Activated CD4-positive, alpha-beta T cell treated with anti-CD3 and anti-CD28 coated beads, Interleukin-10, Interleukin-2, amounts not matched to agents 100 ng/mL and 50 ng/mL, durations not matched to agents 16 hours and 8 hours (primary cell): ENCODE data around the gene CDH13.

Experiments
- DNase-seq: peaks from one replicate; pipeline ENCODE4 v3.0.0-alpha.2; 2020

CDH13 gene

DNA sequence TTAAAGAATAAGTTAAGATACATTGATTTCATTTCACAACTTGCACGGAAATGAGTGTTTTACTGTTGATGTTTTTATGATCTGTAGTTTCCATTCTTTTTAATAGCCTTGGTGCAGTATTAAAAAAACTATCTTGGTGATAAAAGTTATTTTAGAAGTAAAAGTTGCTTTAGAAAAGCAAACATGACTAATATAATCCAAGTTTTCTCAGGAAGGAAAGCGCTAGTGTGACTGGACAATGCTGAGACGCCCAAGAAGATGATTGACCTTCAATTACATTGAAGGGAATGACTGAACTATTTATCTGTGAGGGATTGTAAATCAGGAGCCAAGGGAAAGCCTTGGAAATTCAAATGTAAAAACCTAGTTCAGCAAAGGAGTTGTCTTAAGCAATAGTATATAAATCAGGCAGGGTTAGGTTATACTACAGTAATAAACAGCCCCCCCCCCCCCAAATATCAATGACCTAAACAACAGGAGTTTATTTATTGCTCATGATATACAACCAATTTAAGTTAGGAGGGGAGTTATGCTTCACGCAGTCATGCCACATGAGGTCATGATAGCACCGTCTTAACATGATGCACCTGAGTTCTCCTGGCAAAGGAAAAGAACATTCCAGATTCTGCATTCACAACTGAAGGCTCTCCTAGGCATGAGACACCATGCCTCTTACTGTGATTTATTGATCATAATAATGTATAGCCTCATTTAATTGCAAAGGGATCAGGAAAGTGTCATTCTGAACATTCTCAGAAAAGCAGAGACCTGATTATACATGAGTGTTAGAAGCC lies 443.8 kb downstream of the CDH13 start:
- DNase-seq = no peak

DNA sequence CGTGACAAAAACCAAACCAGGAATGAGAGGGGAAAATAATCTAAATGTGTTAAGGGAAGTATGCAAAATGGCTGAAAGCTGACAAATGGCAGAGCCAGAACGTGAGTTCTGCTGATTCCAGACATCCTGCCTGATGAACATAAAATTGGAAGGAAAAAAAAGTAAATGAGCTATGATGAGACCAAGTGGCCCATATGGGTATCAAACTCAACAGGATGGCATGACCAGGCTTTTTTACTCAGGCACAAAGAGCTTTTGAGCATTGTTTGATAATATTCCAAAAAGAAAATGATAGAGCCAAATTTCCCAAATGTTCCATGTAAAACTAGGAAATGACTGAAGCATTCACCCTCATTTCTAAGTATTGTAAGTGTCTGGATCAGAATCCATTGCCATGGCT lies 449.2 kb downstream of the CDH13 start:
- DNase-seq = no peak

DNA sequence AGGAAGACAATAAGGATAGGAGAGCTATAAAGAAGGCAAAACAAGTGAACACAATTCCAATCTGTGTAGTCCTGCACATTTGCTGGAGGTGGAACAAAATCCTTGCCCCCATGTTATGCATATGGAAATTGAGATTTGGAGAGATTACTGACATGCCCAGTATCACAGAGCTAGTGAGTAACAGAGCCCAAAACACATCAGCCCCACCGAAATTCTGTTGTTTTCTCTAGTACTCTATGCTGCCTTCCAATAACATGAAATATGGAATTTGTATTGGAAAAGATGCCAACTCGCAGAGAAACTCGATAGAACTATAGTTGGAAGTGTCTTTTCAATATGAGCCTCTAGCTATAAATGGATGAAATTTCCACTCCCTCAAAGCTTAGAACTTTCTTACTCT lies 456.6 kb downstream of the CDH13 start:
- no peak for DNase-seq

DNA sequence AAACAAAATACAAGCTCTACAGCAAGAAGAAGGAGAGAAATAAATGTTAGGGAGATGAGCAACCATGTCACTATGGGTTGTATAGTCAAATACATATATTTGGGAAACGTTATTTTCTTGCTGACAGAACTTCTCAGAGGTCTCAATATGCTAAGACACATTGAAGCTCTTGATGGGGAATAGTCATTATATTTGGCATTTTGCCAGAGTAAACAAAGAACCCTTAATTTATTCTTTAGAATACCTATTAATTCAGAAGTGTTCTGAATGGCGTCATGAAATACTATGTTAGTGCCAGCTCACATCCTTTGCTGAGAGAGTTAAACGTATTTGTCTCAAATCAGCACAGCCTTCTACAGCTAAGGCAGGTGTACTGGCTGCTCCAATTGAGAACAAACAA lies 458.9 kb downstream of the CDH13 start:
- DNase-seq = no peak

DNA sequence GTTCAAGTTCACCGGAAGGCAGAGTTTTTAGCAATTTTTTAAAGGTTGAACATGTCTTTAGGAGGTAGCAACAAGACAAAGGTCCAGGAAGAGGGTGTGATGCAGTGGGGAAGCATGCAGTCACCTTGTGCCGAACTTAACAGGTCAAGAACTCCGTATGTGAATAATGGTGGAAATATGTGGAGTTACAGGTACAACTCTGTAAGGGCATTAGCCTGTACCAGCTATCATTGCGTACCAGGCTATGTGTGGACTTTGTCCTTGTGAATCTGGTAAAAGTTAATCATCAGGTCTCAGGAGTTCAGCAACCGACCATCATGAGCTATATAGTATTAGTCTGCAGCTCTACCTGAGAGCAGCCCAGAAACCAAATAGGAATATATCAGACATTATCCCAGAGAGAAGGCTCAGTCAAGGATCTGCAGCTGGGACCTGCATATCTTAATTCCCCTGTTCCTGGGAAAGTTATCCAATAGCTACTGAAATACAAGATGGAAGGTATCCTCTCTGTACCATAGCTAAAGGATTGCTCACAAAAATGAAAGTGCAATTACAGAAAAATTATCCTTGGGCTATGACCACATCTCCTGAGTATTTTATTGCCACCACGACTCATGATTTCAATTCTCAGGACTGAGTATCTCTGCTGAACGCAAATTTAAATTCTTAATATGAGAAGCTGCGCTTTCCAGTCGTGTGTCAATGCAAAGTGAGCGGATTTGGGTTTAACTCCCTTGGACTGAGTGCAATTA lies 469.3 kb downstream of the CDH13 start:
- no peak for DNase-seq

DNA sequence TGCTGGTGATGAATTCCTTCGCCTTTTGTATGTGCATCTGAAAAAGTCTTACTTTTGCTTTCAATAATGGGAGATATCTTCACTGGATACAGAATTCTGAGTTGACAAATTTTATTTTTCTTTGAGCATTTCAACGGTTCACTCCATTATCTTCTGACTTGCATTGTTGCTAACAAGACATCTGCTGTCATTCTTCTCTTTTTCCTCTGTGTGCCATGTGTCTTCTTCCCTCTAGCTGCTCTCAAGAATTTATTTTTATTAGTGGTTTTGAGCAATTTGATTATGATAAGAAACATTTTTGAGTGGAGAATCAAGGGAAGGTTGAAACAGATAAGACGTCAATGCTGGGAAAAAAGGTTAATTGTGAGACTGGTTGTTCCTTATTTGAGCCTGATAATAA lies 471.8 kb downstream of the CDH13 start:
- DNase-seq = no peak

DNA sequence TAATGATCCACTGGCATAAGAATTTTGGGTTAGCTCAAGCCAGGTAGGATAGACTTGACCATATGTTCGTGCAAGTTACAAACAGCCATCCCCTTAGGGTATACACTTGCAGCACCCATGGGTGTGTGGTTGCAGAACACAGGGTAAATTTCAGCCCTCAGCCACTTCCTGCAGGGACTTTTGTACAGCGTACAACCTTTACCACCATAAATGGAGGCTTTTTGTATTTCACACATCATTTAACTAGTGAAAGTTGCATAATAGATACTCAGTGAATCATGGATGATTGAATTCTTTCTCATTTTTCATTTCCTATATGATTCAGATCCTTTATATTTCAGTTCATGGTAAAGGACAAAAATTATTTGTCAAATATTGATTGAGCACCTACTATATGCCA lies 473.9 kb downstream of the CDH13 start:
- DNase-seq = peak; percentile 41

DNA sequence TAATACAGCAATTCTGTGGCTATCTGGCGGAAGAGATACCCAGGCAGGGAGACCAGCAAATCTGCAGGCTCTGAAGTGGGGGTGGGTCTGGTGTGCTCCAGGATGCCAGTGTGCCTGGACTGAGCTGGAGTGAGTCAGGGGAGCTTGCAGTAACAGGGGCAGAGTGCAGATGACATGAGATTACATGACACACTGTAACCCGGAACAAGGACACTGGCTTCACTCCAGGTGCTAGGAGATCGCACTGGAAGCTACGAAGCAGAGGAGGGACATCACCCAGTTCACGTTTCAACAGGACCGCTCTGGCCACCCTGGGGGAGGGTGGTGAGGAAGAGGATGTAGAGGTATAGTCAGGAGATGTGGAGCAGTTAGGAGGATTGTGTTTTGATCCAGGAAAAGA lies 475.6 kb downstream of the CDH13 start:
- DNase-seq = no peak

DNA sequence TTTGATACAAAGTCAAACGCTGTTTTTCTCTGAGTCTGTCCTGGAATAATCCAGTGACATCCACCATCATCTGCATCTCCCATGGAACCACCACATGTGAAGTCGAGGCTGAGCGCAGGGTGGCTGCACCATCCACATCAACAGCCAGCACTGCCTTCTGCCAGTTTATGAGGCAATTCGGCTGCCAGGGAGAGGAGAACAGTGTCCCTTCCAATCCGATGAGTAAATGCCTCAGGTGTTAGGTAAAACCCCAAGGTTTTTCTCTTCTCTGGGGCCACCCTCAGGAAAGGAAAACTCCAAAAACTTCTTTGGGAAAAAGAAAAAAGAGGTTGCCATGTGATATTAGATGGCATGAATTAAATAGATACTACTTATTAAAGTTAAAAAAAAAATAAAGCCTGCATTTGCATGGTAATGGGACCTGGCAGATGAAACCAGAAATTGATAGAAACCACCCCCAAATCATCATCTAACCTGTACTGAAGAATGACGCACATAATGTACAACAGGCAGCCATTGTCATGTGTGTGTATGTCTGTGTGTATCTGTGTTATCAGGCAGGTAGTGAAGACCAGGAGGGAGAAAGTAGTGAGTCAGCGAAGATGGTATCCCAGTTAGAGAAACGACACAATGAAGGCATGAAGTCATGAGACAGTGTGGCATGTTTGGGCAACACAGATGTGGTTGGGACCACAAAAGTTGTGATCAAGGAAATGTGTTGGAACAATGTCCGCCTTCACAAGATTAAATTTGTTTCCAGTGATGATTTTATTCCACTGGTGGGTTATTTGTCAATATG lies 478.7 kb downstream of the CDH13 start:
- no peak for DNase-seq

DNA sequence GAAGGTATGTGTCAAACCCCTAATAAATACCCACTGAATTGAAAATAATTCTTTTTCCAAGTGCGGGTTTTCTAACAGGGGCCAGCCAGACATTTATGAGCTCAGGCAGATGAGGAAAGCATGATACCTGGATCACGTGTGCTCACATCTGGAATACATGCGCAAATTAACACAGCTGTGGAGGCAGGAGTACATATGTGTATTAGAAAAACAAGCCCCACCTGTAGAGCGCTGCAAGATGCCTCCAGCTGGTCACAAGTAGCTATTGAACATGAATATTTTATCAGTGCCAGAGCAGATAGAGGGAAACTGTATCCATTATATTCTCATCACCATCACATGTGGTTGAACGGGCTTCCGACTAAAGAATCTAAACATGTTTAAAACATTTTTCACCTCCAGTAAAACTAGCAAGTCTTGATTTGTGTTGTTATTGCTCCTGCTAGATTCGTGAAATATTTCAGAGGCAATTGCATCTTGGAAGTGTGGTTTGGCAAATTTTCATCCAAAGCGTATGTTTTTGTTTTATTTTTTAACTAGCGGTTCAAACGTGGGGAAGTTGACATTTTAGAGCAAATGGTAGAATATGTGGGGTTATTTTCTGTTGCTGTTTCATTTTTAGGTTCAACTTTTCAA lies 482.8 kb downstream of the CDH13 start:
- DNase-seq = no peak

DNA sequence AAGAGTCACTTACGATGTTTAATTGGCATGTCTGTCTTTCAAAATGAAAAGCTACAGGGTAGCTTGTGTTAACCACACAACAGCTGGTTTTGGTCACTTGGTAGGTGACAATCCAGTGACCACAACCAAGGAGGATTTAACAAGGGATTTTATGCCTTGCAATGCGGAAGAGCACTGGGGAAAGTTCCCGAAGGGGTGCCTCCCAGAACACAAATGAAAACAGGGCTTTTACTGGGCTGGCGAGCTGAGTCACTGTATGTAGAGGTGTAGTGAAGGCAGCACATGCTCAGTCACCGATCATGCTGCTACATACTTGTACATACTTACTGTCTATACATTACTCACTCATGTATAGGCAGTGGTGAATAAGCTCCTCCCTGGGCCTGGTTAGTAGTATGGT lies 483.5 kb downstream of the CDH13 start:
- DNase-seq = no peak

DNA sequence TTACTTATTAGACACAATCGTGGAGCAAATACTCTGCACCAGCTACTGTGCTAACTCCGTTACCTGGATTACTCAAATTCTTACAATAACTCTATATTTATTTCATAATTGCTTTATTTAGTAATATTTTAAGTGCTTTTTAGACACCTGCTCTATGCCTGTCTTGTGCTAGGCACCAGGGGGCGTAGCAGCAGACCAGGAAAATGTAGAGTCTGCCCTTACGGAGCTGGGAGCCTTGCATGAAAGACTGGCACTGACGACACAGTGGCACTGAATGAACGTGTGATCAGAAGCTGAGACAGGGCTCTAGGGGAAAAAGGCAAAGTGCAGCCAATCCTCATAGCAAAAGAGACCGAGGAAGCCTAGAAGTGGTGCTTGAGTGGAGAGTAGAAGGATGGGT lies 486.5 kb downstream of the CDH13 start:
- DNase-seq = peak; percentile 23

DNA sequence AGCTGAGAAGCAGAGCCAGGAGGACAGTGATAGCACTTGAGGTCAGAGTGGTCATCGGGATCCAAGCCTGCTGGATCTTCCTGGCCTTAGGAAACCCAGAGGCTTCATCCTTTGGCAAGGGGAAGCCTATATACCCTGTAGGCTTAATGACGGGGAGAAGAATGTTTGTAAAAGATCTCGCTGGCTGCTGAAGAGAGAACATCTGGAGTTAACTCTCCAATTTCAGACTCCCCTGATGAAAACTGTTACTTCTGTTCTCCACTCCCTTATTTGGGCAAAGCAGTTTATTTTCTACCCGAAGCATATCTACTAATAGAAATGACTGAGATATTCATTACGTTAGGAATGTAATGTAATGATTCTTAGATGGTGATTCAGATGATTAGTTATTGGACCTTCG lies 487.0 kb downstream of the CDH13 start:
- no peak for DNase-seq

DNA sequence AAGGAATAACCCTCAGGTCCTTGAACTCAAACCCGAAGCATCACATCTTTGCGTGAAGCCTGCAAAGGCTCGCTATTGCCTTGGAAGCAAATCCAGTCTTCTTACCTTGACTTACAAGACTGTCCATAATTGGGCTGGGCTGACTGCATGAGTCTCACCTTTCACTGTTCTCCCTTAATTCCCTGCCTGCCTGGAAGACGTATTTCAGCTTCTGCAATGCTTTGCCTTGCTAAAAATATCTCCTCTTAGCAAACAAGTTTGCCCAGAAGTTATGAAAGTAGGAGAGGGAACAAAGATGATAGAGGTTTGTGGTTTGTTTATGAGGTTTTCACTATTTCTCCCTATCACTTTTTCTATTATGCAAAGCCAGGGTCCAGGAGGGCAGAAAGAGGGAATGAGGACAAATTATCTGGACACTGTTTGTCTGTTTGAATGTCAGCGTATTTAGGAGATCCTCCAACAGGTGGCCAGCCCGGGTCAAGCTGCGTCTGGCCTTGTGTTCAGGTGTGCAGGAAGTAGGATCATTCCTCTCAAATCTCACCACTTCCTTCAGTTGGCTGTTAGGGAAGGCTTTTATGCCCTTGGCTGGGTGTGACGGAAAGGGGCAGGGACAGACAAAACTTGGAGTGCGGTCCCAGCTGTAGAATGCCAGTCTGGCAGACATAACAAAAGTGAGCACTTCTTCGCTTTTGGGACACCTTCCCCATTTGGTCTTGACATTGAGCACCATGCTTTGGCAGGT lies 488.9 kb downstream of the CDH13 start:
- no peak for DNase-seq

DNA sequence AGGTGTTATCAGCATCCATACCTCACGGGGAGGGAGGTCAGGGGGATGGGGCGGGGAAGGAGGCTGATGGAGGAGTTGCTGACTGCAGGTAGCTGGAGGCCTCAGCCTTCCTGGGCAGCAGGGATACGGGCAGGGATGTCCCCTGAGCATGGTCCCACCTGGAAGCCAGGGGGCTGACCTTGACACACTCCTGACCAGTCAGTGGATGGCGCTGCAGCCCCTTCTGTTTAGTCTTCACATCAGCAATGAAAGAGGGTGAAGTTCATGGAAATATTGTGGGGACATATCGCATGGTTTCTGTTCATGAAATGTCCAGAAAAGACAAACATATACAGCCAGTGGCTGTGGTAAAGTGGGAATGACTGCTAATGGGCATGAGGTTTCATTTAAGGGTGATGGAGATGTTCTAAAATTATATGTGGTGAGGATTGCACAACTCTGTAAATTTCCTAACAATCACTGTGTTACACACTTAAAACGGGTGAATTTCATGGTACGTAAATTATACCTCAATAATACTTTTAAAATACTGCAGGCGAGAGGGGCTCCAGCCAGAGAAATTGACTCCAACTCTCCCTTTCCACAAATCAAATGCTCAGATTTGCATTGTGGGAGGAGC lies 489.6 kb downstream of the CDH13 start:
- DNase-seq = no peak

DNA sequence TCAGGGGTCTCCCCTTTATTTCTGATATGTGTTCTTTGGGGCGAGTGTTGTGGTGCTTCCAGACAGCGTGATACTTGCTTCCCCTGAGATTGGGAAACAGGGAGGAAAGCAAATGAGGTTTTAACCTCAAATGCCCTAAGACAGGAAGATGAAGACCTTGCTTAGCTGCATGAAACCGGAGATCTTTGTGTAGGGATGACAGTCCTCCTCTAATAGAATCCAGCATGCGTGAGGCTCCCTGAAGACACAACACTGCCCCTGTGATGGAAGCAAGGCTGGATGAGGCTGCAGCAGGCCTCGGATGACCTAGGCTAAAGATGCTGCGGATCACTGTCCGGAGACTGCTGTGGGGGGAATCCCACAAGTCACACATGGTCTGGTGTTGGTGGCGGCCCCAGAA lies 491.0 kb downstream of the CDH13 start:
- no peak for DNase-seq

DNA sequence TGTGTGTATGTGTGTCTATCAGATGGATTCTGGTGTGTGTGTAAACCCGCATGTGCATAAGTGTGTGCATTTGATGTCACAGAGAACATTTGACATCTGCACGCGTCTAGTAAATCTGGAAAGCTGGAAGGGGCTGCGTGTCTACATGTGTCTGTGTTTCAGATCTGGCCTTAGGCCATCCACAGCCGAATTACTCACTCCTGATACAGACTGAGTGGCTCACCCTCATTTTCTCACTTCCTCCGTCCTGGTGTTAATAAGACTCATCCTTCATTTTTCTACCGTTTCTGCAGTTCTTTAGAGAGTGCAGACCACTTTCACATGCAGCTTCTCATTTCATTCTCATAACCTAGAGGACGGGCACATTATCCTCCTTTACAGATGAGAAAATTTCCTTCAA lies 491.6 kb downstream of the CDH13 start:
- DNase-seq = no peak

DNA sequence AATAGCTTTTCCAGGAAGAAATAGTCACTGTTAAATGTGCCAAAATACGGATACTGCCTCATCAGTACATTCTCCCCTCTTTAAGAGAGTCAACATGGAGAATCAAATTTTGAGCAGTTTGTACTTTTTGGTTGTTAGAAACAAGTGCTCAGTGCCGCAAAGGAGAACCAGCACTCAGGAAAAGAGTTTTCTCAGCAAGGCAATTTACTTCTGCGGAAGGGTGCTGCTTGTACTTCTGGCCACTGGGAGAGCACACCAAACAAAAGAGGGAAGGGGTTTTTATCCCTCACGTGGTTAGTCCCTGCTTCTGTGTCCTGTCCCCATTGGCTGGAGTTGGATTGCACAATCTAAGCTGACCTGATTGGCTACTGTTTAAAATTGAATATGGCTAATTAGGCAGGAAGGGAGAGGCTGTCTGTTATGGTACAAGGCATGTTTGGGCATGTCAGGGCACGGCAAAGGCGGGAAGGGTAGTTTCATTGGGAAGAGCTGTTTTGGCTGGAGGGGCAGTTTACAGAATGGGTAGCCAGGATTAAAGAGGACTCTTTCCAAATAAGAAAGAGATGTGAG lies 499.3 kb downstream of the CDH13 start:
- no peak for DNase-seq

DNA sequence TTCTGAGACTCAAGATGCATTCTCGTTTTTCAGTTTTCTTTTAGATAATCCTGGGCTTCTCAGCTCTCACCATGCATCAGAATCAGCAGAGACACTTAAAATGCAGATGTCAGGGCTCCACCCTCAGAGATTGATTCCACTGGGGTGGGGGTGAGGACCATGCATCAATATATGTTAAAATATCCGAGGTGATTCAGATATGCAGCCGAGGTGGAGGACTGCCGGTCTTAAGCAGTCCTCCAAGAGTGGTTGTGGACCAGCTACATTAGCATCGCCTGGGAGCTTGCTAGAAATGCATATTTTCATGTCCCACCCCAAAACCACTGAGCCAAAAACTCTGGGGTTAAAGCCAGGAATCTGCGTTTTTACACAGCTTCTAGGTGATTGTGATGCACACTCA lies 501.3 kb downstream of the CDH13 start:
- DNase-seq = no peak

DNA sequence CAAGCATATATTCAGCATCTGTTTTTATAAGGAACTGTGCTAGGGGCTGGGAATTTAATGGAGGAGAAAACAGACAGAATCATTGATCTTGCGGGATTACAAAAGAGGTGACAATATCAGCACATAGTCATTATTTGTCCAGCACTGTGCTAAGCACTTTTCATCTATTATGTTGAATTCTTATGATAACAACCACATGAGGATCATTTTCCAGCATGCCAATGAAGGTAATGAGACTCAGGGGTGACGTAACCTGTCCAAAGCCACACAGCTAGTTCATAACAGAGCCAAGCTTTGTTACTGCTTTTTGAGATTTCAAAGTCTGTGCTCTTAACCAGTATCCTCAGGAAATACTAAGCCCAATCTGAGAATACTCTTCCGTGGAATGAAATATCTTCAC lies 503.3 kb downstream of the CDH13 start:
- no peak for DNase-seq

DNA sequence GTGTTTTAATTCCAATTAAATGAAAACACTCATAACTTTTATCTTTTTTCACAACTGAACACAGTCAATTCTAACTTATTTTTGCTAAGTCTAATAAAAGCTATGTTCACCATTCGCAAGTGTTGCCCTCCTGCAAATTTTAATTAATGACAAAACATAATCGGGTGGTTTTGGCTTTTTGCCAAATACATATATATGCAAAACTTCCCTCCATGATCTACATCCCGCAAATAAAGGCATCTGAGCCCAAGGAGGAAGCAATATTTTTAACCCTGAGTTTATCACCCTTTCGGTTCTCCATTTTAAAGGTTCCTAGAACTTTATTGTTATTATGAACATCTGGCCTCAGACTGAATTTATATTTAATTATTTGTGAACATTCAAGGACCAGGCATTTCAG lies 507.9 kb downstream of the CDH13 start:
- no peak for DNase-seq

DNA sequence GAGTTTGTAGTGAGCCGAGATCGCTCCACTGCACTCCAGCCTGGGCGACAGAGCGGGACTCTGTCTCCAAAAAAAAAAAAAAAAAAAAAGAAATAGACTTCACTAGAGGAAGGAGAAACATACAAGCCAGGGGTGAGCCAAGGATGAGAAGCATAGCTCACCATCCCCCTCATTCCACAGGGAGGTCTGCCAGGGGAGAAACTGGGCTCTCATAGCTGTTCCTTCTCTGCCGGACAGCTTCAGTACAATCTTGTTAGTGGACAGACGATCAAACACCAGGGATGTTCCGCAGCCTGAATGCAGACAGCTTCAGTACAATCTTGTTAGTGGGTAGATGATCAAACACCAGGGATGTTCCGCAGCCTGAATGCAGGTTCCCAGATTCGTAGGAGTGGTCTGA lies 509.6 kb downstream of the CDH13 start:
- no peak for DNase-seq
